Measurements from ENCODE around the gene BMP5. TPM values are rescaled to one million over a fixed set of nuclear protein-coding genes. Genes with fewer than 3 reads are reported as not detected.

Gene BMP5
- total RNA-seq, 1 donor = not detected

GRCh38 chr6:55874316-55874715 is 1.1 kb downstream of the BMP5 start:
- no peak for DNase-seq (ENCODE audit: low read depth in 2 of 3, low spot score in 2 of 3)

GRCh38 chr6:55872866-55873265 is 2.5 kb downstream of the BMP5 start:
- DNase-seq (ENCODE audit: low read depth in 2 of 3, low spot score in 2 of 3) = no peak

GRCh38 chr6:55870181-55870813 is 5.1 kb downstream of the BMP5 start:
- DNase-seq (ENCODE audit: low read depth in 2 of 3, low spot score in 2 of 3) = no peak

- no peak for DNase-seq (ENCODE audit: low read depth in 2 of 3, low spot score in 2 of 3)
These were observed 5.7 kb downstream of the BMP5 start for GRCh38 chr6:55869674-55870073.

- no peak for DNase-seq (ENCODE audit: low read depth in 2 of 3, low spot score in 2 of 3)
These were observed 6.5 kb downstream of the BMP5 start for GRCh38 chr6:55868771-55869479.

- no peak for DNase-seq (ENCODE audit: low read depth in 2 of 3, low spot score in 2 of 3)
These were observed 7.2 kb downstream of the BMP5 start for GRCh38 chr6:55868176-55868575.

- no peak for DNase-seq (ENCODE audit: low read depth in 2 of 3, low spot score in 2 of 3)
These were observed 9.3 kb downstream of the BMP5 start for GRCh38 chr6:55866128-55866527.

- DNase-seq (ENCODE audit: low read depth in 2 of 3, low spot score in 2 of 3) = no peak
These were observed 22.1 kb downstream of the BMP5 start for GRCh38 chr6:55853008-55854001.

- DNase-seq (ENCODE audit: low read depth in 2 of 3, low spot score in 2 of 3) = no peak
These were observed 34.0 kb downstream of the BMP5 start for GRCh38 chr6:55841341-55841740.

GRCh38 chr6:55839080-55839479 is 36.3 kb downstream of the BMP5 start:
- DNase-seq (ENCODE audit: low read depth in 2 of 3, low spot score in 2 of 3) = no peak

- DNase-seq (ENCODE audit: low read depth in 2 of 3, low spot score in 2 of 3) = no peak
These were observed 38.4 kb downstream of the BMP5 start for GRCh38 chr6:55836945-55837344.

GRCh38 chr6:55836481-55836880 is 38.9 kb downstream of the BMP5 start:
- no peak for DNase-seq (ENCODE audit: low read depth in 2 of 3, low spot score in 2 of 3)

- no peak for DNase-seq (ENCODE audit: low read depth in 2 of 3, low spot score in 2 of 3)
These were observed 40.2 kb downstream of the BMP5 start for GRCh38 chr6:55835220-55835619.

GRCh38 chr6:55833284-55833683 is 42.1 kb downstream of the BMP5 start:
- DNase-seq (ENCODE audit: low read depth in 2 of 3, low spot score in 2 of 3) = no peak

- no peak for DNase-seq (ENCODE audit: low read depth in 2 of 3, low spot score in 2 of 3)
These were observed 47.4 kb downstream of the BMP5 start for GRCh38 chr6:55827818-55828522.

- DNase-seq (ENCODE audit: low read depth in 2 of 3, low spot score in 2 of 3) = no peak
These were observed 48.4 kb downstream of the BMP5 start for GRCh38 chr6:55826941-55827340.

- DNase-seq (ENCODE audit: low read depth in 2 of 3, low spot score in 2 of 3) = no peak
These were observed 49.9 kb downstream of the BMP5 start for GRCh38 chr6:55825402-55826051.

- no peak for DNase-seq (ENCODE audit: low read depth in 2 of 3, low spot score in 2 of 3)
These were observed 52.6 kb downstream of the BMP5 start for GRCh38 chr6:55822815-55823214.

GRCh38 chr6:55822005-55822404 is 53.4 kb downstream of the BMP5 start:
- DNase-seq (ENCODE audit: low read depth in 2 of 3, low spot score in 2 of 3) = no peak

GRCh38 chr6:55820696-55821095 is 54.7 kb downstream of the BMP5 start:
- DNase-seq (ENCODE audit: low read depth in 2 of 3, low spot score in 2 of 3) = no peak

Measured in hematopoietic multipotent progenitor cell (in vitro differentiated cells).